ENCODE data around the gene KCNIP1.

GRCh38 chr5:170741801-170742200 lies 238.0 kb downstream of the KCNIP1 start:
- TF ChIP-seq, protein P1, sequence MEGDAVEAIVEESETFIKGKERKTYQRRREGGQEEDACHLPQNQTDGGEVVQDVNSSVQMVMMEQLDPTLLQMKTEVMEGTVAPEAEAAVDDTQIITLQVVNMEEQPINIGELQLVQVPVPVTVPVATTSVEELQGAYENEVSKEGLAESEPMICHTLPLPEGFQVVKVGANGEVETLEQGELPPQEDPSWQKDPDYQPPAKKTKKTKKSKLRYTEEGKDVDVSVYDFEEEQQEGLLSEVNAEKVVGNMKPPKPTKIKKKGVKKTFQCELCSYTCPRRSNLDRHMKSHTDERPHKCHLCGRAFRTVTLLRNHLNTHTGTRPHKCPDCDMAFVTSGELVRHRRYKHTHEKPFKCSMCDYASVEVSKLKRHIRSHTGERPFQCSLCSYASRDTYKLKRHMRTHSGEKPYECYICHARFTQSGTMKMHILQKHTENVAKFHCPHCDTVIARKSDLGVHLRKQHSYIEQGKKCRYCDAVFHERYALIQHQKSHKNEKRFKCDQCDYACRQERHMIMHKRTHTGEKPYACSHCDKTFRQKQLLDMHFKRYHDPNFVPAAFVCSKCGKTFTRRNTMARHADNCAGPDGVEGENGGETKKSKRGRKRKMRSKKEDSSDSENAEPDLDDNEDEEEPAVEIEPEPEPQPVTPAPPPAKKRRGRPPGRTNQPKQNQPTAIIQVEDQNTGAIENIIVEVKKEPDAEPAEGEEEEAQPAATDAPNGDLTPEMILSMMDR (IDR thresholded peaks at IDR 0.05): no peak
- TF ChIP-seq POLR2A (IDR thresholded peaks at IDR 0.05): no peak
